GM19395 (cell line): ENCODE data around the gene TNNI3K.
"Not testable (repeated sequence)": the region's sequence is repeated elsewhere in the genome, so short reads cannot be mapped to it uniquely, and the experiment has no call there.

Source experiments
- ATAC-seq: cut with Tn5 transposase; IDR thresholded peaks from one replicate; pipeline ENCODE4 v1.9.1; 2021; ENCODE audit warnings: mild to moderate bottlenecking, moderate library complexity; ENCODE audit not compliant: unreplicated experiment

The TNNI3K gene

GRCh38 chr1:74235153-74235552 is at the start of gene TNNI3K:
Gene TNNI3K, plus strand, starts transcription at chr1:74235387. Its CDS starts 65 bp downstream, at chr1:74235452.
- no peak for ATAC-seq

- ATAC-seq = no peak
These were observed 41.3 kb upstream of the TNNI3K start for GRCh38 chr1:74193908-74194307.

GRCh38 chr1:74195339-74195738 is 39.8 kb upstream of the TNNI3K start:
- ATAC-seq = no peak

- no peak for ATAC-seq
These were observed 37.9 kb upstream of the TNNI3K start for GRCh38 chr1:74197255-74197654.

- ATAC-seq = peak; percentile 92
These were observed 37.3 kb upstream of the TNNI3K start, which contains the start of the genes FPGT and LRRIQ3 for GRCh38 chr1:74197657-74198552. Gene FPGT, plus strand, starts transcription at chr1:74198242. Its CDS starts 37 bp downstream, at chr1:74198279. Gene LRRIQ3, minus strand, starts transcription at chr1:74198176. Its CDS starts 14,492 bp downstream, at chr1:74183684.

- ATAC-seq = no peak
These were observed 35.7 kb upstream of the TNNI3K start for GRCh38 chr1:74199504-74199903.

GRCh38 chr1:74205266-74205665 is 29.9 kb upstream of the TNNI3K start:
- ATAC-seq = no peak

- no peak for ATAC-seq
These were observed 20.0 kb upstream of the TNNI3K start for GRCh38 chr1:74215229-74215628.

- no peak for ATAC-seq
These were observed 12.5 kb upstream of the TNNI3K start for GRCh38 chr1:74222701-74223100.

- no peak for ATAC-seq
These were observed 11.7 kb upstream of the TNNI3K start for GRCh38 chr1:74223453-74223852.

GRCh38 chr1:74236440-74236839 is 1.3 kb downstream of the TNNI3K start:
- no peak for ATAC-seq

GRCh38 chr1:74237035-74237434 is 1.8 kb downstream of the TNNI3K start:
- ATAC-seq = no peak

- ATAC-seq = no peak
These were observed 2.6 kb downstream of the TNNI3K start for GRCh38 chr1:74237787-74238186.

- no peak for ATAC-seq
These were observed 10.1 kb downstream of the TNNI3K start for GRCh38 chr1:74245168-74245772.

GRCh38 chr1:74246315-74246714 is 11.1 kb downstream of the TNNI3K start:
- no peak for ATAC-seq

GRCh38 chr1:74247881-74248528 is 12.8 kb downstream of the TNNI3K start:
- no peak for ATAC-seq

- ATAC-seq = not testable (repeated sequence)
These were observed 18.1 kb downstream of the TNNI3K start for GRCh38 chr1:74253243-74253824.

- no peak for ATAC-seq
These were observed 30.8 kb downstream of the TNNI3K start for GRCh38 chr1:74266001-74266400.

GRCh38 chr1:74271503-74271902 is 36.3 kb downstream of the TNNI3K start:
- ATAC-seq = no peak

GRCh38 chr1:74280642-74281396 is 45.6 kb downstream of the TNNI3K start:
- no peak for ATAC-seq
